T follicular helper cell (primary cell): ENCODE measurements around the gene B4GALNT3.

ENCODE experiments used
- DNase-seq: peaks from one replicate; pipeline ENCODE4 v3.0.0-alpha.2; 2020; ENCODE audit warnings: low read depth

The B4GALNT3 gene

DNA sequence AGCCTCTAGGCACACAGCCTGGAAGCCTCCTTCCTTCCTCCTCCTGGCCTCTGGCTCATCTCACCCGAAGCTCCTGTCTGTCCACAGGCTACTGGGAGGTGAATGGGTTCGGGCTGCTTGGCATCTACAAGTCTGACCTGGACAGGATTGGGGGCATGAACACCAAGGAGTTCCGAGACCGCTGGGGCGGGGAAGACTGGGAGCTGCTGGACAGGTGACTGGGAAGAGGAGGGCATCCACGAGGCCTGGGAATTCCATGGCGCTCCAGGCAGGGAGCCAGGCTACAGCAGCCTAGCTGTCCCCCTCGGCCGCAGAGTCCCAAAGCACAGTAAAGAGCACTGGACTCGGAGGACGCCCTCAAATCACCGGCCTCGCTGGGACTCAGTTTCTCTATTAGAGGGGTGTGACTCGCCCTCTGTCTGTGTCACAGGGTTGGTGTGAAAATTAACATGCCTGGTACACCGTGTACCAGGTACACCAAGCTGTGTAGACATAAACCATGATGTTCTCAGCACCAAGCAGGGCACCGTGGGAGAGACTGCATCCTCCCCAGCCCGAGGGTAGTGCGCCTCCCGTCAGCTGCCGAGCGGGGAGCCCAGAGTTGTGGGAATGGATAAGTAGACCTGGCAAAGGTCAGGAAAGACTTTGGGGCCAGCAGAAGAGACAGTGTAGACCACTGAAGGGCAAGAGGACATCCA is 99.6 kb downstream of the B4GALNT3 start:
- no peak for DNase-seq

DNA sequence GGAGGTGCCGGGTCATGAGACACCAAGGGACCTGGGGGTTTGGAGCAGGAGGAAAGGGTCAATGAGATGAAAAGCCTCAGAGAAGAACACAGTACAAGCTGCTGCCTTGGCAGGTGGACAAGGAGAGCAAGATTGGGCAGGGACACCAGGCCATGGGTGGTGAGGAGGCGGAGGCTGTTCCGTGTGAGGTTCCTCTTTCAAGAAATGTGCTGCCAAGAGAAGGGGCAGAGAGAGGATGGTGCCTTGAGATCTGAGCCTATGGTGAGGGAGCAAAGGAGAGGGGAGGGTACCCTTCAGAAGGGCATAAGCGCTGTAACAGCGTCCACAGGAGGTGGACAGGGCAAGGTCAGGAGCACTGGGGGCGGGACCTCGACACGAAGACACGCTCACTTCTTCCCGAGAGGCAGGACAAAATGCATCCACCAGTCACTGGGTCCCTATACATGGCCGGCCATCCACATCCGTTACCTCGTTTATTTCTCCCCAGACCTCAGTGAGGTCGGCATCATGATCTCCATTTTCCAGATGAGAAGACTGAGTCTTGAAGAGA is 100.2 kb downstream of the B4GALNT3 start:
- DNase-seq: no peak

DNA sequence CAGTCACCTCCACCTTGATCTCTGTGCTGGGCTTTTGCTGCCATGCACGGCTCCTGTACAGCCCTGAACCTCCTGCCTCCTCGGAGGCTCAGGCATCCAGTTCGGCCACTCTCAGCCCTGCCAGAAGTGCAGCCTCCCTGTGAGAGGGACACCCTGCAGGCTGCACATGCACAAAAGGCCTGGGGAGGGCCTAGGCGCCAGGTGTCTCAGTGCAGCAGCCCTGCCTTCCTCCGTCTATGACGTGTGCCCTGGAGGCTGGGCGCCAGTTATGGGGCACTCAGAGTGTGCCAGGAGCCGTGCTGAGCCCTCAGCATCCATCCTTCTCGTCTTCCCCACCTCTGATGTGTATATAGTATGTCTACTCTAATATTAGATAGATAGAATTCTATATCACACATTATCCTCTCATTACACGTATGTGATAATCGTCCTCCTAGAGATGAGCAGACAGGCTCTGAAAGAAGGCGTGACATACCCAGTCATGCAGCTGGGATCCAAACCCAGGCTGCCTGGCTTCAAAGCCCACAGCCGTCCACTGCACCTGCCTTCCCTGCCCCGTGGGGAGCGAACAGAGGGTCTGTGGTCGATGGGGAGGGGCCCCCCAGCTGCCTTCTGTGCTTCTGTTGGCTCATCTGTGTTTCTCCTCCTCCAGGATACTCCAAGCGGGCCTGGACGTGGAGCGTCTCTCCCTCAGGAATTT is 101.1 kb downstream of the B4GALNT3 start:
- no peak for DNase-seq

DNA sequence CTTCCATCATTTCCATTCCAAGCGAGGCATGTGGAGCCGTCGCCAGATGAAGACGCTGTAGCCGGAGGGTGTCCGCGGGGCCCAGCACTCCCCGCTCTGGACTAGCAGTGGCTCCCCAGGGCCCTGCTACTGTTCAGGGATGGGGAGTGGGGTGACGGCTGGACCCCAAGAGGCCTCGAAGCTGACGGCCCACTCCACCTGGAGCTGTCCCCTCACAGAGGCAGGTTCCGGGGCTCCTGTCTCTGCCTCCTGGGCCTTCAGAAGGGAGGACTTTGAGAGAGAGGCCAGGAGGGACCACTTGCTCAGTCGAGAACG is 101.6 kb downstream of the B4GALNT3 start:
- DNase-seq: no peak

DNA sequence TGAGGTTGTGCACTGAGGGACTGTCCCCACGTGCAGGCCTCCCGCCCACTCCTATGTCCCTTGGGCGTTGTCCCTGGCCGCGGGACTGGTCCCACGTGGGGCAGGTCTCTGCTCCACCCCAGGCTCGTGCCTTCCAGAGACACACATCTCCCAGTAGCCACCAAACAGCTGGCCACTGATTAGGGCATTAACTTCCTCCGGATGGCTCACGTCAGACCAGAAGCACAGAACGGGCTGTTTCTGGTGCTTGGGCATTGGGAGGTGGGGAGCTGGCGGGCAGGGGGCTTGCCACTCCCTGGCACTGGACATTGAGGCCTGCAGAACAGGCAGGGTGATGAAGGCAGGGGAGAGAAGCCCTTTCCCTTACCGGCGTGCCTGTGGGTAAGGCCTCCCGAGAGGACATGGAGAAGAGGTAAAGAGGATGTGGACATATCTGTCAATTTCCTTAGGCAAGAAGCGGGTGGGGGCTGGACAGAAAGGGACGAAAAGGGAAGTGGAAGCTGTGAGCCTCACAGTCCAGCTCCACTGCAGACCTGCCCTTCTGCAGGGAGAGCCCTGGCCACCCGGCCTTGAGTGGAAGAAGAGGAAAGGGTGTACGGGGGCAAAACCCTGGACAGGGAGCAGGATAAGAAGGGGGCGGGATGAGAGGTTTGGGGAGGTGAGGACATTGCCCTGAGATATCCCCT is 102.3 kb downstream of the B4GALNT3 start:
- no peak for DNase-seq

DNA sequence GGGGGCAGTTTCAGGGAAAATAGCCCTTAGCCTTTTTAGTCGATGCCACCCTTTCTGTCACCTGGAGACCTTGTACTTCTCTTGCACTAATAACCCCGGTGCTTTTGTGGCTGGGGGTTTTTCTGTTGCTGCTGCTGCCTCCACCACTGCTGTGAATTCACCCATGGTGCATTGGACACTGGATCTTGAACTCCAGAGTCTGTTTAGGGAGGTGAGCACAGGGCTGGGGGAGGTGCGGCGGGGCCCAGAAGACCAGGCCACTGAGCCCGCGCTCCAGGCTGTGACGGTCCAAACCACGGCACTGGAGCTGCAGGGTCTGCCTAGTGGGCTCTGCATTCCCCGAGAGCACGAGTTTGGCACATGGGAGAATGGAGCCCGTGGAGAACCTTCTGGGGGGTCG is 102.9 kb downstream of the B4GALNT3 start:
- no peak for DNase-seq

DNA sequence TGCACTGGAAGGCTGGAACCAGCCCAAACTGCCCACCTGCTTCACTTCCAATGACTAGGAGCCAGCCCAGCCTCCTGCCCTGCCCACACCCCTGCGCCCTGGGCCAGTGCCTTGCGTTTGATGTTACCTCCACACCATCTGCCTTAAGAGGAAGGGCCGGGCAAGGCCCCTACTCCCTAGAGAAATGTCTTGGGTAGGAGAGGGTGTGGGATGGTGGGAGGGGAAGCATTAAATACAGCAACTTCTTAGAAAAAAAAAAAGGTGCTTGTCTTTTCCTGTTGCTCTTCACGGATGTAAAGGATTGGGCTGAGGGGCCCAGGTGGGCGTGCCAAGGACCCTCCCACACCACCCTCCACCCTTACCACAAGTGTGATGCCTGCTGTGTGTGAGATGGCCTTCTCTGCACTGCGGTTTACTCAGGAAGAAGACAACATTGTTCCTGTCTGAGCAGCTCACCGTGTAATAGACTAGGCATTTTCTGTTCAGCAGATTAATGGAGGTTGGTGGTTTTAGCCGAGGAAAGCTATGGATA is 103.6 kb downstream of the B4GALNT3 start:
- peak; percentile 46 for DNase-seq

DNA sequence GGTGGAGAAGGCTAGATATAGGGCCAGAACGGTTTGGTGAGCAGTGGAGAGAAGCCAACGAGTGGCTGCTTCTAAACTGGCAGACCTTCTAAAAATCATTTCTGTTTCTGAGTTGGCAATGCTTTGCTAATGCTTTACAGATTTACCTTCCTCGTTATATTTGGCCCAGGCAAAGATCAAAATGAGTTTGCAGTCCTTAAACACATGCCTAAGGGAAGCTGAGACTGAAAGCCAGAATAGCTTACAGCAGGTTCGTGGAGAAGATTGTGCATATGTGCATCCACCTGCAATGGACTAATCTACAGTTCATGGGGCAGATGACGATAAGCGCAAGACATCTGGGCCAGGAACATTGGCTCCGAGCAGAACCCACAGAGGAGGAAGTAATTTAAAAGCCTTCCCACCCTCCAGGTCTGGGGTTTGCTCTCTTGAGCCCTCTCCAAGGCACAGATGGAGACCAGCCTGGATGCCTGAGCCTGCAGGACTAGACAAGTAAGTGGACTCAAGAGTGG is 104.1 kb downstream of the B4GALNT3 start:
- DNase-seq: no peak

DNA sequence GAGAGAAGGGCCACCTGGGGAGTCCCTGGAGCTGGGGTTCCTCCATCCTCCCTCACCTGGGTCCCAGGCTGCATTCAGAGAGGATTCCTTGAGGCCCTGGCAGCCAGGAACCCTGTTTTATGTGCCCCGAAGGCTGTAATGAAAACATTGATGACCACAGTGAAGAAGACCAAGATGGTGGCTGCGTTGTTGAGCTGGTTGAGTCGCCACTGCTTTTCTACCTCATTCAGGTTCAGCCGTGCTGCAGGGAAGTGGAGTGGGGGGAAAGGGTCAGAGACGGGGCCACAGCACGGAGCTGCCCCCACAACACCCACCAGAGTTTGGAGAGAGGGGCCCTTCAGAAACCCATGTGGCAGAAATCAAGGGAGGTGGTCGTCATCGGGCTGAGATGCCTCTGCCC is 105.4 kb downstream of the B4GALNT3 start:
- DNase-seq: no peak

DNA sequence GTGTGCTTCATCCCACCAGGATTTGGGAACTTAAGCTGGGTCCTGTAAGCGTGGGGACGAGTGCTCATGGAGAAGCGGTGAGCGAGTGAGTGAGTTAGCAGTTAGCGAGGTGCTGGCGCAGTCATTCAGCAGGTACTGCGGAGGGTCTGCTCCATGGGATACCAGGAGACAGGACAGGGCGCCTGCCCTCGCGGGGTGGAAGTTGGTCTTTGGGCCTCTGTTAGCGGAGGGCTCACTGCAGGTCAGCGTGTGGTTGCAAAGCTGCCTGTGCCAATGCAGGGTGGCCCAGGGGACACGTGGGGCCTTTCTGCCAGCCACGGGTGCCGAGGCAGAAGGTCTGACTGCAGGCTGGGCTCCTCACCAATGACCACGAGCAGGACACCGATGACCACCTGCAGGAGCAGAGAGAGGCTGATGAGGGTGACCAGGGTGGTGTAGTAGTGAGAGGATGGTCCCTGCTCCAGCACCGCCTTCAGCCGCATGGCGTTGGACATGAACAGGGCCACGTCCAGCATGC is 105.9 kb downstream of the B4GALNT3 start:
- DNase-seq: no peak

DNA sequence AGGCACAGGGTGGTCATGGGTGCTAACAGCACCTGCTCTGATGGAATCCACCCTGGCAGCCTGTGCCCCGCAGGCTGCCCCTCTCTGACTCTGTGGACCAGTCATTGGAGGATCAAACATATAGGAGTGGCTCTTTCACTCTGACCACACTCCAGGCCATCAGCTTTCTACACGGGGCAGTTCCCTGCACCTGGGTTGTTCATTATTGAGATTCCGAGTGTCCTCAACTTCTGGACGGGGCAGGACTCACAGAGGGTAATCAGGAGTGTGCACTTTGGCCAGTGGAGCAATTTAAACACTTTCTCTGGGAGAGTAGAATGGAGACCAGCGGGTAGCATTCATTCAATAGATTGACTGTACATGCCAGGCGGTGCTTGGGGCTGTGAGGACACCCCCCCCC is 108.7 kb downstream of the B4GALNT3 start:
- DNase-seq: no peak

DNA sequence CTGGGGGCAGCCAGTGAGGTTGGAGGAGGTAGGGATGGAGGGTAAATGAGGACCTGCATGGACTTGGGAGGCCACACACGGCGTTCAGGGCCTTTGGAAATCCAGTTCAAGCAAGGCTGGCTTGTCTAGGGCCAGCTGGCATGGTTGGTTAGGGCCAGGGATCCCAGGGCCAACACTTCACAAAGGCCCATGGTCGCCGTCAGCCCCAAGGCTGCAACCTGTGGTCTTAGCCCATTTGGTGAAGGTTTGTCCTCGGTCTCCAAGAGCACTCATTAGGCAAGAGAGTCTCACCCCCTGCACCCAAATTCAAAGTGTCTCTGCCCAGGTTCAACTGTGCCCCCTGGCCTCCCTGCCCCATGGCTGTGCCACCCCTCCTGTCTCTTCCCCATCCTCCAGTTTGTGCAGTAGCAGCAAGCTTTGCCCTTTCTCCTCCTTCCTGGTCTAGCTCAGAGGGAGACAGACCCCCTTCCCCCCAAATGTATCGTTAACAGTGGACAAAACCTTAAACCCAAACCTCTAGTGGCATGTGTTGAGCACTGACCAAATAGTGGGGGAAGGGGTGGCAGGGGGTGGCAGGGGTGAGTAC is 109.4 kb downstream of the B4GALNT3 start:
- no peak for DNase-seq

DNA sequence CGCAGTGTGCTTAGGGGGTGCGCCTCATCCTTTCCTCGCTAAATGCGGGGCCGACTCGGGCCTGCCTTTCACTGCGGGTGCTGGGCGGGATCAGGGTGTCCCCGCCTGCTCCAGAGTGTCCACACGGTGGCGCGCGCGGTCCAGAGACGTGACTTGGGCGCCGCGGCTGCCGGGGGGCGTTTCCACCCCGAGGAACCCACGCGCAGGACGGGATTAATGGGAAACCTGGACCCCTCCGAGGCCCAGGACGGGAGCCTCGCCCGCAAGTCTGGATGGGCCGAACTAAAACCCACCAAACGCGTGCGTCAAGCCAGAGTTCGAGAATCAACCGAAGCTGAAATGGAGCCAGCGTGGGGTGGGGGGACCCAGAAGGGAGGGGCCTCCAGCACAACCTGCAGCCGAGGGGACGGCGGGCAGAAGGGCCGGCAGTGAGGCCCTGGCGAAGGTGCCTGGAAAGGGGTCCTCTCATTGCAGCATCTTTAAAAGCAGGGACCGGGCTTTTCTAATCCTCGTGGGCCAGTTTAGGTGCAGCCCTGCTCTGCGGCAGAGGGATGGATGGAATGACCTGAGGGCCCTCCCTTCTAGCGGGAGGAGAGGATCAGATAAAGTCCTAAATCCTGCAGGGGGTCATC is 110.2 kb downstream of the B4GALNT3 start:
- peak; percentile 81 for DNase-seq

DNA sequence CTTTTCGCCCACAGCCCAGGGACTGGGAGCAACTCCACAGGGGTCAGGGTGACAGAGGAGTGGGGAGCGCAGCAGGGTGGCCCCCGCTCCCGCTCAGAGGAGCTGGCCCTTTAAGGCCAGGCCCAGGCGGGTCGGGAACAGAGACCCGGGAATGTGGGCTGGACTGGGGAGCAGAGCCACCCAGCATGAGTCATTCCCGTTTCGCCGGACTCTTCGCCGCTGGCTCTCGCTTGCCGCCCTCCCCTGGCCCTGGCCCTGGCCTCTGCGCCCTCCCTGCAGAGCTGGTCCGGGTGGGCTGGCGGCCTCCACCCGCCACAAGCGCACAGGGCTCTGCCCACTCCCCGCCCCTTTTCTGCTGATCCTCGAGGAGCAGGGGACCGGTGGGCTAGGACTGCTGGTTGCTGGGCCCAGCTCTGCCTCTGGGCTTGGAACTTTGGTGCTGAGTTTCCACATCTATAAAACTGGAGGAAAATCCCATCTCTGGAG is 110.7 kb downstream of the B4GALNT3 start:
- DNase-seq: no peak

DNA sequence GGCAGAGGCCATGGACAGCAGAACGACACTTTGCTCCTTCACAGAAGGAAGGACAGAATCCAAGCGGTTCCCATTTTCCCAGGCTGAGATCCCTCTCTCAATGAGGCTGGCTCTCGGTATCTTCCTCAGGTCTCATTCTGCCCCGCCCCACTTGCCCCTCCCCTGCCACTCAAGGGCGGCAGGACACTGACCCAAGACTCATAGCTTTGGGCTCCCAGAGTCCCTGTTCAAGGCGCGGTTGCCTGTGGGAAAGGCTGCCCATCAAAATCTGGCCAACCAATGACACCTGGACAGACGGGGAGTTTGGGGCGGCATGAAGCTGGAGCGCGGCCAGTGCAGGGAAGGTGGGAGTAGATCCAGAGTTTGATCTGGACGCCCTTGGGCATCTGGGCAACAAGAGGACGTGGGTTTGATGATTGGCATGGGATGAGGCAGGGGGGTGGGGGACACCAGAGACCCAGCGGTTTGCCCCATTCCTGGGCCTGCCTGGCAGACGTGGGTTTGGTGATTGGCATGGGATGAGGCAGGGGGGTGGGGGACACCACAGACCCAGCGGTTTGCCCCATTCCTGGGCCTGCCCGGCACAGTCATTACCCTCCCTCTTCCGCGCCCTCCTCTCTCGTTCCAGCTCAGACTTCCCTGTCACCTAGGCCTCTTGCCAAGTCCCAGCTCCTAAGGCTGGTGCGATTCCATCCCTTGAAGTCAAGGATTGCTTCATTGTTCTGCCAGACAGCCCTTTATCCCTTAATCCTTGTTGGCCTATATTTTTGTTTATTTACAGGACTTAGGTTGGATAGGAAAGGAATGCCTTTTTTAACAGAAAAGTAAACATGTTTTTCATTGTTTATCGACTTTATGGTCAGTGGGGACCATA is 111.4 kb downstream of the B4GALNT3 start:
- no peak for DNase-seq

DNA sequence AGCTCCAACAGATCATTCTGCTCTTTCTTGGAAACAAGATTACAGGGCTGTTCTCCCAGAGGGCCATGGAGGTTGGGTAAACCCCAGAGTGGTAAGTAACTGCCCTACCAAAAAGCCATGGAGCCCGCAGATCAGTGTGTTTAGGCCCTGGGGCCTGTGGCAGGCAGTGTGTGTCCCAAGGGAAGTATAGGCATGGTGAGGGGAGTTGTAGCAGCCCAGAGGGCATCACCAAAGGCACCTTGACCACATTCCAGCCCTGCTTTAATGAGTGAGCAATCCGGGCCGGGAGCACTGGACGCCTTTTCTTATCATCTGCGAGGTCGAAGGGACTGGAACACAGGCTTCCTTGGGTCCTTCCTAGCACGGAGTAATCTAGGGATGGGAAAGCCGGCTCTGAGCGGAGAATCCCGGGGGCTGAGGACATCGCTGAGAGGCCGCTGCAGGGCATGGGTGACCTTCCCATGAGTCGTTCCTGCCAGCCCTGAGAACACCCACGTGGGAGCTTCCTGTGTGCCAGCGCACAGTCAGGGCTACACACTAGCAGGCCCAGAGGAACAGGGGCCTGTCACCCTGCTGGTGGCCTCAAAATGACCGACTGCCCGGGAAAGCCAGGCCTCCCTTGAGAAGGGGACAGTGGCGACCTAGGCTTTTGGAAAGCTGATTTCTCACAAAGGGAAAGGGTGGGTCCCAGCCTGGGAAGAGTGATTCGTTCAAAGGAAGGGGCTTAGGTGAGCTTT is 112.2 kb downstream of the B4GALNT3 start:
- no peak for DNase-seq

DNA sequence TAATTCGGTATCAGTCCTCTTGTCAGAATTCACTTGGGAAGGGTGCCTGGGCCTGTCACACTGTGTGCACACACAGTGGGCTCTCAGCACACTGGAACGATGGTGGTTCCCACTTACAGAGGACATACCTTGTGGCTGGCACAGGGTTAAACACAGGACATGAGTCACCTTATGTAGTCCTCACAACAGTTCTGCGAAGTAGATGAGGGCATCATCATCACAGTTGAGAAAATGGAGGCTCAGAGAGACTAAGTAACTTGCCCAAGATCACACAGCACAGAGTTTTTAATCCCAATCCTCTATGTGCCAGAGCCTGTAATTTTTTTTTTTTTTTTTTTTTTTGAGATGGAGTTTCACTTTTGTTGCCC is 112.8 kb downstream of the B4GALNT3 start:
- no peak for DNase-seq

DNA sequence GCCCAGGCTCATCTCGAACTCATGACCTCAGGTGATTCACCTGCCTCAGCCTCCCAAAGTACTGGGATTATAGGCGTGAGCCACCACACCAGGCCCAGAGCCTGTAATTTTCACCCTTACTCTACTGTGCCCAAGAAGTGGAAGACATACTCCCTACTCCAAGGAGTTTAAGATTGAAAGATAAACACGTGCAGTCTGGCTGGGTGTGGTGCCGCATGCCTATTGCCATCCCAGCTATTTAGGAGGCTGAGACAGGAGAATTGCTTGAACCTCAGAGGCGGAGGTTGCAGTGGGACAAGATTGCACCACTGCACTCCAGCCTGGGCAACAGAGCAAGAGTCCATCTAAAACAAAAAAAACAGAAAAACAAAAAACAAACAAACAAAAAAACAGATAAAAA is 113.5 kb downstream of the B4GALNT3 start:
- no peak for DNase-seq

DNA sequence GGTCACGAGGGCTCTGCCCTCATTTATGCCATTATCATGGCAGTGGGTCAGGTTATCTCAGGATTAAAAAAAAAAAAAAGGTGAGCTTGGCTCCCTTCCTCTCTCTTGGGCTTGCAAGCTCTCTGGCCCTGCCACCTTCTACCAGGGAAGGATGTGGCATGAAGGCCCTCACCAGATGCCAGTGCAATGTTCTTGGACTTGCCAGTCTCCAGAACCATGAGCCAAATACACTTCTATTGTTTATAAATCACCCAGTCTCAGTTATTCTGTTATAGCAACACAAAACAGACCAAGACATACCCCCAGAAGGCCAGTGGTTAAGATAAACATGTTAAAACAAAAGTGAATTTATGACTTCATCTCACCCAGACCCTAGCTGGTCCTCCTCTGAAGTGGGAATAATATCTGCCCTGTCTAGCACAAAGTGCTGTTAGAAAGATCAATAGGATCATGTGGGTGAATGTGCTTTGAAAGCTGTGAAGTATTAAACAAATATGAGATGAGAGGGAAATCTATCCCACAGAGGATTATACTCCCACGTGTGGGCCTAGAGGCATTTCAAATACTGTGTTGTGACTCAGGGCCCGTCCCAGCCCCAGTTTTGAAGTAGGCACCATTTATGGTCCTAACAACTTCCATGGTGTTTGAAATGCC is 114.9 kb downstream of the B4GALNT3 start:
- DNase-seq: no peak
